Endothelial cell of umbilical vein (primary cell): ENCODE results near the gene TCN2. TPM values are rescaled to one million over a fixed set of nuclear protein-coding genes. Genes with fewer than 3 reads are reported as not detected.

Experiments used
- BruUV-seq: library from RNA; stranded (reverse); fragments of 400-500 nt; replicated peaks from 2 replicates; lab custom pipeline; 2021; lab: Mats Ljungman, UMichigan
- CTCF ChIA-PET: fragments of 300-600, 350-600 bp; sonication (Branson Sonifier 250); formaldehyde crosslinking; loops from one replicate; lab custom pipeline; 2021; ENCODE audit warnings: antibody characterized with exemption, inconsistent platforms; lab: Charles Lee
- POLR2A ChIA-PET: fragments of 300-600, 350-600 bp; sonication (Branson Sonifier 250); formaldehyde crosslinking; loops from one replicate; lab custom pipeline; 2021; ENCODE audit warnings: antibody characterized with exemption, inconsistent platforms; lab: Charles Lee
- DNase-seq: peaks from one replicate; pipeline ENCODE4 v3.0.0-alpha.2; 2011; ENCODE audit warnings: low read depth, low spot score
- FAIRE-seq: peaks from 2 replicates; lab custom pipeline; 2011; peaks lifted over from hg19 to GRCh38; lab: Jason Lieb, UNC
- H2AFZ ChIP-seq: 2 replicates; pipeline ENCODE4 v1.6.0; 2012; ENCODE audit warnings: low read depth, low read length, control low read depth, inconsistent platforms
- H3K27ac ChIP-seq: 2 replicates; pipeline ENCODE4 v1.5.1; 2011; ENCODE audit warnings: low read depth, mild to moderate bottlenecking, control low read depth, low read length, moderate library complexity; ENCODE audit not compliant: insufficient read depth
- H3K27me3 ChIP-seq, 2 experiments: 2 replicates each; pipeline versions ENCODE4 v1.6.0 to v1.6.1; 2011; ENCODE audit warnings: low read length in 2 of 2, mixed read lengths in 1 of 2; ENCODE audit not compliant: control insufficient read depth in 2 of 2, insufficient read depth in 2 of 2
- H3K36me3 ChIP-seq, 2 experiments: 2 replicates in 1 of 2; 3 replicates in 1 of 2; pipeline ENCODE4 v1.5.1; 2011; ENCODE audit warnings: low read length in 2 of 2, mild to moderate bottlenecking in 1 of 2, moderate library complexity in 1 of 2; ENCODE audit not compliant: control insufficient read depth in 2 of 2, insufficient read depth in 2 of 2; ENCODE audit errors: extremely low read depth in 1 of 2
- H3K4me1 ChIP-seq: 3 replicates; pipeline ENCODE4 v1.5.1; 2011; ENCODE audit warnings: mild to moderate bottlenecking, low read length; ENCODE audit not compliant: control insufficient read depth, insufficient read depth; ENCODE audit errors: extremely low read depth
- H3K4me2 ChIP-seq: 2 replicates; pipeline ENCODE4 v1.6.1; 2011; ENCODE audit warnings: low read length, control low read depth, mixed read lengths; ENCODE audit not compliant: insufficient read depth
- H3K4me3 ChIP-seq, 3 experiments: fragments of 200-600 bp in 1 of 3; sonication (generic), shearing (Covaris generic) in 1 of 3; replicated peaks in 1 of 3; 2 replicates each; pipeline ENCODE4 v1.5.1; 2011 to 2016; ENCODE audit warnings: control low read depth in 3 of 3, low read length in 3 of 3, mild to moderate bottlenecking in 2 of 3, inconsistent platforms in 1 of 3, low read depth in 1 of 3, moderate library complexity in 1 of 3; ENCODE audit not compliant: insufficient read depth in 1 of 3
- H3K79me2 ChIP-seq: 2 replicates; pipeline ENCODE4 v1.6.0; 2012; ENCODE audit warnings: low read length, inconsistent platforms; ENCODE audit not compliant: control insufficient read depth, insufficient read depth
- H3K9ac ChIP-seq: replicated peaks from 2 replicates; pipeline ENCODE3; 2011; ENCODE audit warnings: low read length, control low read depth; ENCODE audit not compliant: insufficient read depth; ENCODE audit errors: extremely low read depth
- H3K9me1 ChIP-seq: replicated peaks from 3 replicates; pipeline ENCODE4 v1.6.0; 2011; ENCODE audit warnings: mild to moderate bottlenecking, low read length; ENCODE audit not compliant: control insufficient read depth, insufficient read depth; ENCODE audit errors: extremely low read depth
- H3K9me3 ChIP-seq: replicated peaks from 2 replicates; pipeline ENCODE4 v1.5.1; 2012; ENCODE audit warnings: low read length, inconsistent platforms; ENCODE audit not compliant: control insufficient read depth, insufficient read depth
- H4K20me1 ChIP-seq: replicated peaks from 2 replicates; pipeline ENCODE3; 2011; ENCODE audit warnings: mild to moderate bottlenecking, low read length; ENCODE audit not compliant: control insufficient read depth, insufficient read depth; ENCODE audit errors: extremely low read depth
- CTCF ChIP-seq, 2 donors: IDR thresholded peaks; 1 replicate in 1 of 2; 2 replicates in 1 of 2; pipeline ENCODE4 v1.5.1; 2011; ENCODE audit warnings: low read length in 2 of 2, mild to moderate bottlenecking in 2 of 2, moderate library complexity in 2 of 2, control low read depth in 1 of 2, inconsistent platforms in 1 of 2, low read depth in 1 of 2; ENCODE audit not compliant: insufficient read depth in 1 of 2; ENCODE audit errors: extremely low read depth in 1 of 2
- EZH2 ChIP-seq: IDR thresholded peaks from 2 replicates; pipeline ENCODE4 v1.6.1; 2012; ENCODE audit warnings: borderline replicate concordance, low read depth, mild to moderate bottlenecking, moderate library complexity, low read length, inconsistent platforms; ENCODE audit not compliant: severe bottlenecking
- FOS ChIP-seq: IDR thresholded peaks from 2 replicates; pipeline ENCODE4 v1.6.1; 2011; ENCODE audit warnings: mild to moderate bottlenecking, low read length, moderate library complexity, borderline replicate concordance; ENCODE audit not compliant: insufficient read depth
- GATA2 ChIP-seq: IDR thresholded peaks from 2 replicates; pipeline ENCODE4 v1.7.0; 2011; ENCODE audit warnings: low read depth, mild to moderate bottlenecking, moderate library complexity, mixed read lengths, low read length; ENCODE audit not compliant: insufficient read length, insufficient read depth
- JUN ChIP-seq: IDR thresholded peaks from 2 replicates; pipeline ENCODE4 v1.6.1; 2011; ENCODE audit warnings: borderline replicate concordance, low read depth; ENCODE audit not compliant: insufficient read length, insufficient read depth
- MAX ChIP-seq: IDR thresholded peaks from 2 replicates; pipeline ENCODE4 v1.6.1; 2011; ENCODE audit not compliant: insufficient read depth, insufficient read length
- MYC ChIP-seq: IDR thresholded peaks from one replicate; pipeline ENCODE4 v1.6.1; 2011; ENCODE audit warnings: mild to moderate bottlenecking, low read depth, low read length
- POLR2A ChIP-seq: IDR thresholded peaks from 2 replicates; pipeline ENCODE4 v1.6.1; 2012; ENCODE audit warnings: low read depth, mild to moderate bottlenecking, control low read depth, low read length
- POLR2AphosphoS5 ChIP-seq: IDR thresholded peaks from 2 replicates; pipeline ENCODE4 v1.6.1; 2012; ENCODE audit warnings: low read depth, mild to moderate bottlenecking, control low read depth, low read length, moderate library complexity; ENCODE audit not compliant: insufficient read depth
- dilution Hi-C: fragments of 300-500 bp; cut with MboI; formaldehyde crosslinking; loops from one replicate; pipeline ENCODE4 v1.15.0; 2019; ENCODE audit warnings: low sequenced_read_pairs; ENCODE audit not compliant: extremely low pct_ligation_motif_present
- intact Hi-C: fragments of 100-400 bp; cut with micrococcal nuclease; formaldehyde crosslinking; loops from one replicate; pipeline ENCODE4 v1.10.0; 2022
- polyA plus RNA-seq, 4 experiments: library from polyadenylated mRNA; depleted of rRNA in 3 of 4; stranded (reverse) in 3 of 4; unstranded in 1 of 4; fragments of >200 nt; gene quantifications; 2 replicates each; pipeline versions ENCODE4 v1.2.1 to v1.2.3, GENCODE V29; 2011 to 2012; ENCODE audit warnings: missing spikeins in 1 of 4
- total RNA-seq: library from RNA; stranded (reverse); gene quantifications from 2 replicates; pipeline ENCODE4 v1.2.3, GENCODE V29; 2021

The TCN2 gene
- total and polyA plus RNA-seq, 2 donors (not counting 3 experiments of a cell fraction or from before 2014, with no cell fraction given), result 80.6 to 188 TPM

GRCh38 chr22:30601464-30601863, 5.5 kb upstream of the TCN2 start:
- Histone ChIP-seq H3K4me3 (no peak overlapping the region), H2AFZ (no peak overlapping the region), H3K36me3 (peaks cover 0 to 2% of the 10 kb centered on the region in 2 experiments), H3K4me2 (no peak overlapping the region), H3K9me3 (no peaks in the 10 kb centered on the region), H3K4me1 (peaks cover 5% of the 10 kb centered on the region), H3K9me1 (no peaks in the 10 kb centered on the region), H3K27me3 (no peaks in the 10 kb centered on the region), H3K27ac (no peak overlapping the region), H4K20me1 (no peaks in the 10 kb centered on the region), H3K9ac (no peak overlapping the region), H3K79me2 (no peaks in the 10 kb centered on the region)
- POLR2A ChIA-PET, result interaction anchor here (0.5 kb wide), 1 partner anchor 60 kb away, joined by 4 read pairs; no protein-coding TSS in a partner anchor
- no TSS peak for BruUV-seq
- DNase-seq (no peak), FAIRE-seq (no peak)
- dilution Hi-C loops (no loop called here), intact Hi-C loops (loop anchor here (10.0 kb wide), 1 partner anchor 177 kb away; the partner anchor contains the start of gene MTFP1)
- no peak for TF ChIP-seq FOS
- no peak for TF ChIP-seq CTCF (IDR thresholded peaks at IDR 0.05; ENCODE audit: extremely low read depth in 1 of 2, insufficient read depth in 1 of 2, low read depth in 1 of 2, low read length in 2 of 2)
- no peak for TF ChIP-seq JUN
- TF ChIP-seq EZH2, result no peak
- TF ChIP-seq MYC, result no peak
- no peak for TF ChIP-seq MAX
- TF ChIP-seq POLR2AphosphoS5, result no peak
- TF ChIP-seq POLR2A, result no peak
- TF ChIP-seq GATA2, result no peak
- CTCF ChIA-PET, result interaction anchor here (0.5 to 2.2 kb wide), 19 partner anchors 9 to 210 kb away, joined by 3 to 15 read pairs (median 3); partner anchors contain the start of genes PES1 and SLC35E4
